ENCODE results near the gene DAPK1. TPM values are rescaled to one million over a fixed set of nuclear protein-coding genes. Genes with fewer than 3 reads are reported as not detected.

The DAPK1 gene
- polyA plus RNA-seq, 1 donor from 2014 or later, result 45.0 TPM

- Histone ChIP-seq H2AFZ (ENCODE audit: low read depth, low read length) (no peak overlapping the region), H4K20me1 (ENCODE audit: insufficient read depth) (no peaks in the 10 kb centered on the region), H3K9ac (ENCODE audit: low read length) (no peak overlapping the region), H3K9me3 (ENCODE audit: low read length) (no peaks in the 10 kb centered on the region), H3F3A (ENCODE audit: insufficient read depth, low read length, poor library complexity, severe bottlenecking) (no peaks in the 10 kb centered on the region), H3K9me2 (ENCODE audit: insufficient read depth, low read length) (no peaks in the 10 kb centered on the region), H3K4me3 (ENCODE audit: low read length) (no peak overlapping the region), H3K27me3 (ENCODE audit: insufficient read depth, low read depth, low read length) (no peaks in the 10 kb centered on the region), H3K4me2 (ENCODE audit: low read length) (no peak overlapping the region), H3K36me3 (ENCODE audit: insufficient read depth, low read length) (no peaks in the 10 kb centered on the region), H3K27ac (ENCODE audit: low read length) (no peak overlapping the region), H3K79me2 (replicated peaks; ENCODE audit: insufficient read depth, low read length) (no peaks in the 10 kb centered on the region)
- TF ChIP-seq EP300 (conservative IDR thresholded peaks at IDR 0.05; ENCODE audit: poor library complexity, severe bottlenecking), result no peak
- TF ChIP-seq EZH2 (IDR thresholded peaks at IDR 0.05; ENCODE audit: borderline replicate concordance, insufficient read depth, low read length, poor library complexity, severe bottlenecking), result no peak
- TF ChIP-seq TAF1 (IDR thresholded peaks at IDR 0.05; ENCODE audit: low read depth), result no peak
- TF ChIP-seq POLR2AphosphoS5 (IDR thresholded peaks at IDR 0.05), result no peak
- TF ChIP-seq REST (IDR thresholded peaks at IDR 0.05; ENCODE audit: borderline replicate concordance), result no peak
- no peak for TF ChIP-seq RAD21 (conservative IDR thresholded peaks at IDR 0.05)
- no peak for TF ChIP-seq MXI1 (conservative IDR thresholded peaks at IDR 0.05; ENCODE audit: poor library complexity, severe bottlenecking)
- no peak for TF ChIP-seq CTCF (IDR thresholded peaks at IDR 0.05; ENCODE audit: poor library complexity, severe bottlenecking)
Measured at GRCh38 chr9:87731321-87731720, 233.7 kb downstream of the DAPK1 start.

- Histone ChIP-seq H3F3A (ENCODE audit: insufficient read depth, low read length, poor library complexity, severe bottlenecking) (no peaks in the 10 kb centered on the region), H3K4me3 (ENCODE audit: low read length) (no peak overlapping the region), H3K36me3 (ENCODE audit: insufficient read depth, low read length) (no peaks in the 10 kb centered on the region), H3K4me2 (ENCODE audit: low read length) (no peak overlapping the region), H3K27ac (ENCODE audit: low read length) (no peak overlapping the region), H3K9me3 (ENCODE audit: low read length) (no peaks in the 10 kb centered on the region), H3K27me3 (ENCODE audit: insufficient read depth, low read depth, low read length) (no peaks in the 10 kb centered on the region), H2AFZ (ENCODE audit: low read depth, low read length) (no peak overlapping the region), H3K9ac (ENCODE audit: low read length) (no peak overlapping the region), H3K9me2 (ENCODE audit: insufficient read depth, low read length) (no peaks in the 10 kb centered on the region), H4K20me1 (ENCODE audit: insufficient read depth) (no peaks in the 10 kb centered on the region), H3K79me2 (replicated peaks; ENCODE audit: insufficient read depth, low read length) (no peaks in the 10 kb centered on the region)
- TF ChIP-seq SMC3 (conservative IDR thresholded peaks at IDR 0.05; ENCODE audit: poor library complexity) (no peak), TAF1 (IDR thresholded peaks at IDR 0.05; ENCODE audit: low read depth) (no peak), CTCF (IDR thresholded peaks at IDR 0.05; ENCODE audit: poor library complexity, severe bottlenecking) (no peak), MXI1 (conservative IDR thresholded peaks at IDR 0.05; ENCODE audit: poor library complexity, severe bottlenecking) (no peak), POLR2AphosphoS5 (IDR thresholded peaks at IDR 0.05) (no peak), EP300 (conservative IDR thresholded peaks at IDR 0.05; ENCODE audit: poor library complexity, severe bottlenecking) (no peak), EZH2 (IDR thresholded peaks at IDR 0.05; ENCODE audit: borderline replicate concordance, insufficient read depth, low read length, poor library complexity, severe bottlenecking) (no peak), REST (IDR thresholded peaks at IDR 0.05; ENCODE audit: borderline replicate concordance) (no peak), RAD21 (conservative IDR thresholded peaks at IDR 0.05) (no peak)
Measured at GRCh38 chr9:87732344-87732743, 234.7 kb downstream of the DAPK1 start.
